Left renal pelvis (tissue), 4 donors: ENCODE data around the gene POC1B. TPM values are rescaled to one million over a fixed set of nuclear protein-coding genes. Genes with fewer than 3 reads are reported as not detected.

Source experiments
- polyA plus RNA-seq, 4 donors: library from polyadenylated mRNA; unstranded; fragments of 120-200 nt; gene quantifications; one replicate each; pipeline ENCODE4 v1.2.1, GENCODE V29; 2013; ENCODE audit not compliant: insufficient read length in 4 of 4

POC1B gene
- polyA plus RNA-seq, 4 donors: 17.0 to 22.3 (median 20.8) TPM

Other genes with a start within 250 kb of the POC1B start
- gene DUSP6, start 173.5 kb downstream of the POC1B start, polyA plus RNA-seq: 10 to 100 TPM; 62.1 to 83.2 (median 68.6) TPM
- gene GALNT4, start 1.3 kb downstream of the POC1B start, polyA plus RNA-seq: 10 to 100 TPM in 2 of 4 donors, 1 to 10 TPM in 2; 8.0 to 12.0 (median 9.3) TPM
- 100 to 1,000 TPM in 3 of 4 donors, 10 to 100 TPM in 1; 93.9 to 151 (median 120) TPM for gene ATP2B1, start 182.8 kb upstream of the POC1B start, polyA plus RNA-seq